Activated CD4-positive, alpha-beta T cell treated with anti-CD3 and anti-CD28 coated beads, Interleukin-2, amount 50 U/mL, for 48 hours (primary cell): ENCODE data around the gene NALCN.

Experiments used
- DNase-seq, 2 experiments: peaks; one replicate each; pipeline ENCODE4 v3.0.0-alpha.2; 2020

NALCN gene

DNA sequence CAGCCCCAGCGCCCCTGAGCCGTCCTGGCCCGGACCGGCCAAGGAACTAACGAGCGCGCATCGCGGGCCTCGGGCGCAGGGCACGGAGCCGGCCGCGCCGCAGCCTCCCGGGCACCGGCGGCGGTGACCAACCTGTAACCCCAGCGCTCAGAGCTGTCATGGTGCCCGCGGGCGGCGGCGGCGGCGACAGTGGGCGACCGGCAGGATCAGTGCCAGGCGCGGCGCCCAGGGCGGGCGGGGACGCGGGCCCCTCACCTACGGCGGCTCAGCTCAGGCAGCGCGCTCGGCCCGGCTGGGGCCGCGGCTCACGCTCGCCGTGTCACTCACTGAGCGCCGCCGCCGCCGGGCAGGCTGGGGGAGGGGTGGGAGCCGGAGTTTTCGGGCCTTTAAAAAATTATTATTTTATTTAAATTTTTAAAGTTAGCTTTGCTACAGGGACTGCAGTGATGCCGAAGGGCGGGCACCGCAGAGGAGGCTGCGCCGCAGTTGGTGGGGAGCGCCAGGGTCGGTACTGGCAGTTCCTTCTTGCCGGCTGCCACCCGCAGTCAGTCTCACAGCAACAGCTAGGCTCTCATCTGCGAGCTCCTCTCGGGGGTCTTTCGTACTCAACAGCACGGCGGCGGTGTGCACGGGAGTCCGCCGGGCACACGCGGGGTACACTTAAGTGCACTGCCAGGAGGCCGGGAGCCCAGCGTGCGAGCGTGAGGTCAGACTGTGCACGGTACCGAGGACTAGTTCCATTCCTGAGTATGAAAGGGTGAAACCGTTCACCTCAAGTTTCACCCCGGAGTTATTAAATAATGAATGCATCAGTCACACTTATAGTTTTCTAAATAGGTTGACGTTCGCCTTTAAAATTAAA, at the start of gene NALCN:
Gene NALCN, minus strand, starts transcription at position 328 of the 862 bp plus-strand sequence. CDS start 17,382 bp downstream, outside the sequence.
- DNase-seq, result no peak

DNA sequence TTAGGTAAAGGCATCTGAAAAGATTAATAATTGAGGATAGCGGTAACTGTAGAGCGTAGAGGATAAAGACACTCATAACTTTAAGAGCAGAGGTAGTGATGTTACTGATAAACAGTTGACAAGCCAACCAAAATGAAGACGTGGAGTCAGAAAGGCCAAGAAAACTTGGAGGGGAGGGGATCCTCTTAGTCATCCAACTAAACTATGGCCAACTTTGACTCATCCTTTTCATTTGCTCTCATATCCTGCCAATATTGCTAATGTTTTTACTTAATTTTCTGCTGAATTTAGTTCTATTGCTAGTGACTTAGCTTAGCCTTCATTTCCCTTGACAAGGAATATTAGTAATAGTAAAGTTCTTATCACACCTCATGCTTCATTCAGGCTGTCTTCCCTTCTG, 49.6 kb upstream of the NALCN start:
- no peak for DNase-seq

DNA sequence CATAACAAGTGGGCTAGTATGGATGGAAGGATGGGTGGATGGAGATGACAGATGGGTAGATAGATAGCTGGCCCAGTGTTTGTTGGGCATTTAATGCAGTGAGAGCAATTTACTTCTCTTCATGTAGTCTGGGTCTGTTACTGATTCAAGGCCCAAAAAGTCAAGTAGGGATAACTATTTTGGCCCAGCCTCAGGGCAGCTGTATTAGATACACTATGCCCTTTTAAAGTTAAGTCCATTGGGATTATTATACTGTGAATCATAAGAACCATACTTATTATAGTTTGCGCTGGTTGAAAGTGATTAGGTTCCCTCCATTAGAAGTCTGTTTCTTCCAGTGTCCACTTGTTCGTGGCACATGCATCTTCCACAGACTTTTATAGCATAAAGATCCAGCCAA, 40.9 kb upstream of the NALCN start:
- DNase-seq, result no peak

DNA sequence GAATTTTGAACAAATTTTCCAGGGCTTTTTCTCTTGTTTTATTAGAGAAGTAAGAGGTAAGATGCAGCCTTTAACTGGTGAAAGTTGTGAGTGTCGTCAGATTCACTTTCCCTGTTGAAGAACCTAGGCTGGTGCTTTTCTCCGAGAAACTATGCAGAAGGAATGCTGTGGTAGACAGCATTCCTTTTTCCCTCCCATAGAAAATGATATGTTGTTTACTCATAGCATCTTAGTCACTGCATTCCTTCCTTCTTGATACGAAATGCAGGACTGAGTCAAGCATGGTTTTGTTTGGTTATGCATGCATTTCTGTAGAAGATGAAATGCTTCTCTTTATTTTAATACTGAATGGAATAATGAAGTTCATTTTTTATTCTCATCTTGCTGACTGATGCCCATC, 39.6 kb upstream of the NALCN start:
- DNase-seq, result no peak

DNA sequence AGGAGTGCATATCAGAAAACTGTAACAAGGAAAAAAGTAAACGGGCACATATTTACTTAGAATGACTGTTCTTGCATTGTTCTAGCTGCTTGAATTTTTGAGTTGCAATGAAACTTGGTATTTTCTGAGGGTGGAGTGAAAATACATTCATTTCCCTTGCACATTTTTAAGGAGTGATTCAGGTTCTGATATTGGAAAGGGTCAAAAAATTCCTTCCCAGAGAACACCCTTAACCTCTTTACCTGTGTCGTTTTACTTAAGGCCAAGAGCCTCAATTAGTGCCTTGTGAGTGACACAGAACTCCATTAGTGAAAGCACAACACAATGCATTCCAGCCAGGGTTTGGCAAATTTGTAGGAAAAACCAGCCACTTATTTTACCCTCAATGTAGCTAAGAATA, 38.5 kb upstream of the NALCN start:
- no peak for DNase-seq

DNA sequence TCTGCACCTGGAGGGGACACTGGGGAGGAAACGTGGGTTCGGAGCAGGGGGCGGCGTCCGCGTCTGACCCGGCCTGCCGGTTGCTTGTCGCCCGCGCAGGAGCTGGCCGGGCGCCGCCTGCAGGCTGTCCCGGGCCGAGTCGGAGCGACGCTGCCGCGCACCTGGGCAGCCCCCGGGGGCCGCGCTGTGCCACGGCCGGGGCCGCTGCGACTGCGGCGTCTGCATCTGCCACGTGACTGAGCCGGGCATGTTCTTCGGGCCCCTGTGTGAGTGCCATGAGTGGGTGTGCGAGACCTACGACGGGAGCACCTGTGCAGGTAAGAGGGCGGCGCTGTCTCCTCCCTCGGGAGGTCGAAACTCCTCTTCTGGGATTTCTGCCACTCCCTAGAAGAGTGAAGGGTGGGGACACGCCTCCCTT, 37.5 kb upstream of the NALCN start:
- DNase-seq, result no peak

DNA sequence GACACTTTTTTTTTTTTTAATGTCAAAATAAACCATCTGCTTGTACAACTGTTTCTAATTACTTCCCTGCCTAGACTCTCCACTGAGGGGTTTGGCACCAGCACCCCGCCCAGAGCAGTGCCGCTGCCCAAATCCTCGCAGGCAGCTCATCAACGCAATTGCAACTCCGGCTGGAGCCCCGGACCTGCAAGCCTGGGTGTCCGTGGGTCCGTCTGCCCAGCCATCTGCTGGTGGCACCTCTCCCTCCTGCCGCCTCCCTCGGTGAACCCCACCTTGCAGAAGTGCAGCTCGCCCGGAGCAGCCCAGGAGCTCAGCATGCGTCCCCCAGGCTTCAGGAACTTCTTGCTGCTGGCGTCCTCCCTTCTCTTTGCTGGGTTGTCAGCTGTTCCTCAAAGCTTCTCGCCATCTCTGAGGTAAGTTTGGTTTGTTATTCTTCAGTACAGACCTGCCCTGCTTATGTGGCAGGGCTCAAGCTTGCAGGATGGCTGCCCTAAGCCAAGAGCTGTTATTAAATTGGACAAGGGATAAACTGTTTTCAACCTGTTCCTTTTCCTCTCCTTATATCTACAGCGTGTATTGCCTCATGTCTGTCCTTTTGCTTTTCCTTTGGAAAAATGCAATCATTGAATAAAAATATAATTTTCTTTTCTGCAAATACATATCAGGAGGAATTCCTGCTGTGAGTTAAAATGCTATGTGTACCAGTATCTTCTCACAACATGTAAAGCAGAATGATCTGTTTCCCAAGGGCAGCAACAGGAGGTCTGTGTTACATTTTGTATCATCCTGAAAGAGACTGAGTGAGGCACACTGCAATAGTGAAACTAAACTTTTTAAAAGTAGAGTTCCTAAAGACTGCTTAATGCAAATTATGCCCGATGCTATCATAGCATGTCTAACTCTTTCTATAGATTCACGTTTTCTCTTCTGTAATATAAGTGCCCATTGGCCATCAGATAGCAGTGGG, 36.5 kb upstream of the NALCN start, which contains the start of gene ITGBL1:
Gene ITGBL1, plus strand, starts transcription at position 157 of the 967 bp plus-strand sequence. Its CDS starts 159 bp downstream, at position 316.
- no peak for DNase-seq

DNA sequence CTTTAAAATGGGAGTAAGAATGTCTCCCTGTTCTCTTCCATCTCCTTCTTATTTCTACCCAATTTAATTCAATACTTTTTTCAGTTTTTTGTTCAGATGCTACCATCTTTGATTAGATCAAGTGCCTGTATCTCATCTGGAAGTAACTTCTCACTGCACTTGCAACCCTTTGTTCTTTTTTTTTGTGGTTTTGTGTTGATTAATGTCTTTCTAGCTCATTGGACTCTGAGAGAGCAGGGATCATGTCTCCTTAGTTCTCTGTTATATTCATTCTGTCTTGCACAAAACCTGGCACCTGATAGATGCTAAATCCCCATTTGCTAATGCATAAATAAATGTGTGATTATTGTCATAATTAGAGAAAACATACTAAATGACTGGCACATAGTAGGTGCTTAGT, 35.3 kb upstream of the NALCN start:
- DNase-seq, result no peak

DNA sequence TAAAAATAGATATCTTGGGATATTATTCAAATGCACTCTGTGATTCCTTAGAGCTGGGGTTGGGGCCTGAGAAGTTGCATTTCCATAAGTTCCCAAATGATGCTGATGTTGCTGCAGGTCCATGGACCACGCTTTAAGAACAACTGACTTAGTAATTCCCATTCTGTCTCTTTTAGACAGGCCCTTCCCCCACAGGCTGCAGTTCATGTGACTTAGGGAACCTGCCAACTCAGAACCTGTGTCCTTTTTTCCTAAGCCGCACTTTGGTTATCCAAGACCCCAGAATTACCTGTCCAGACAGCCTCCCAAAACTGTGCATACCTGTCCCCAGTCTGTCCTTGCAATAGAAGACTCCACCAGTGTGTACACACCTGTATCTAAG, 34.4 kb upstream of the NALCN start:
- DNase-seq, result no peak

DNA sequence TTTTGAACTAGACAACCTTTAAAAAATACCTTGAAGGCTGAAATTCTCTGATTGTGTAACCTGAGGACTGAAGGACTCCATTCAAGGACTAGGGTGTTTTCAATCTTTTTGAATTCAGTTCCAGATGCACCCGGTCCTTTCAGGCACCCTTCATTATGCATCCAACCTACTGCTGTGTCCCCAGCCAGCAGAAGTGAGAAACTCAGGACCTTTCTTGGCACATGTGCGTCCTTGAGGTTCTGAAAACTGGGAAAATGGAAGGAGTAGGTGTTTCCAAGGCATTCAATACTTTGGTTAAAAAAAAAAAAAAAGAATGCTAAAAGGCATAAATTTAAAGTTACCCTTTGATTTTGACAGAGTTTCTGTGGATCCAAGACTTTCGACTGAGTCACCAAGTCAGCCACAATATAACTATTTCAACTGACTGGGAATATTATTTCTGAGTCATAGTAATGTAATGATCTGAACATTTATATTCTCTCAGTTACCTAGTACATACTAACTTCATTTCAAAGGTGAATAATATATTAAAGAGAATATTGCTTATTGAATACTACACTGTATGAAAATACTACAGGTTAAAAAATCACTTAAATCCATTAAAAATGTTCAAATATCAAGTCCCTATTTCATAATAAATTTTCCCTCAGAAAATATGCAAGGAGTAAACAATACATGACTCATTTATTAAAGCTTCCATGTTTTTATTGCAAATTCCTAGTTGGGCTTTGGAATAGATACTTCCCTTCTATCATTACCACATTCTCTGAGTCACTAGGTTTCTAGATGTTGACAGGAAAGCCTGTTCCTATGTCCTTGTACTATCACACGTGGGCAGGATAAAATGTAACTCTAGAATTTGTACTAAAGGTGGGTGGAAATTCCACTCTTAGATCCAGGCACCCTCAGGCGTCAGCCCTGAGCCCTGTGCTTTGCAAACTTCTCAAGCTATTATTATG, 33.8 kb upstream of the NALCN start:
- DNase-seq, result no peak

DNA sequence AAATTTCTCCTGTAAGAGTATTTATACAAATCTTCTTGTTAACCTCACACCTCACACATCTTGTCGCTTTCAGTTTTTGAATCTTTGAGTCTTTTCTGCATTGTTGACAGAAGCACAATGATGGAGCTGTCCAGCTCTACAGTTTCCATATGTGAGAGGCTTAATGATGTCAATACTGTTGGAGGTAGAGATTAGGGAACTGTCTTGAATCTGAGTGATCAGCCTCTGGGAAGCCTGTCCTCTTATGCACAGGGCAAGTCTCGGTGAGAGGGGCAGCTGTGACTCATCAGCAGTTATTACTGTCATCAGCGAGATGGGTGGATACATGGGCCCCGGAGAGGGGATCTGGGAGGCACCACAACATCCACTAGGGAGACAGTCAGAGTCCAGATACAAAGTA, 31.5 kb upstream of the NALCN start:
- no peak for DNase-seq

DNA sequence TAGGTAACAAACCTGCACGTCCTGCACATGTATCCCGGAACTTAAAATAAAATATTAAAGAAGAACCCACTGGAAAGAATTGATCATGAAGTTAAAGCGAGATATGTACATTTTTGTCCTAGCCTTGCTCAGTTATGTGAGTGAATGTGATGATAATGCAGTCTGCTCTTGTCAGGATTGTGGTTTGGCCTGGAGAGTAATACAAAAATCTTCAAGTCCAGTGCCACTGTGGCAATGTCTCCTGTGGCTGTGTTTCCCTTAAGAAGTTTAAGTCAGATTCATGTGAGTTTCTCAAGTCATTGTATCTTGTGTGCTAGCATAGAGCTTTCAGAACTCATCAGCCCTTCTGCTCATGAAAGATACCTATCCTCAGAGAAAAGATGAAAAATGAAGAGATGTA, 18.2 kb upstream of the NALCN start:
- DNase-seq, result no peak

DNA sequence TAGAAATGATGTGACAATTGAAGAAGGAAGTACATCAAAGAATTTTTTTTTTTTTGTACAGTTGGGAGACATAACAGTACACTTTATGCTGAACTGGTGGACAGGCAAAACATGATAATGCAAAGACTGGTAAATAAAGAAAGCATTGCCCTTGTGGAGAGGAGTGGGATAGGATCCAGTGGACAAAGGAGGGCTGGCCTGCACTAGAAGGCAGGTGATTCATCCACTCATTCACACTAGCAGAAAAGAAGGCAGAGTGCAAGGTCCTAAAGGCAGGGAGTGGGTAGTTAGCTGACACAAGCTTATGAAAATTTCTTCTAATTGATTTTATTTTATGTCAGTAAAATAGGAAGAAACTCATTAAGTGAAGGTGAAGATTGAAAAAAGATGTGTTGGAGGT, 17.6 kb upstream of the NALCN start:
- DNase-seq, result no peak

DNA sequence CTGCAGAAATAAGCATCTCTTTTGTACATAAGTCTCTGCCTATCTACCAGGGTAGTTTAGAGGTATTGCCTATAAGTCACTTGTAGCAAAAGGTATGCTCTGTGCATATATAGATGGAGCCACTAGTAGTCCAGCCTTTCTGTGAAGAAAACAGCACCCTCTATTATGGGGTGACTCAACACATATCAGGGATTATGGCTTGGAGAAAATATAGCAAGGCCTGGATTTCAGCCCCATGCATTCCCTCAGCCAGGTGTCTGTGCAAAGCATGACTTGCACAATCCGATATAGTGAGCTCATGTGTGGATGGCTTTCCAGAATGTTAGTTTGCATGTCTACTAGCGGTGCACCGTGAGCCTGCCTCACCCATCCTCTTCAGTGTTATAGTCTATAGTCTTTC, 13.4 kb upstream of the NALCN start:
- DNase-seq, result no peak

DNA sequence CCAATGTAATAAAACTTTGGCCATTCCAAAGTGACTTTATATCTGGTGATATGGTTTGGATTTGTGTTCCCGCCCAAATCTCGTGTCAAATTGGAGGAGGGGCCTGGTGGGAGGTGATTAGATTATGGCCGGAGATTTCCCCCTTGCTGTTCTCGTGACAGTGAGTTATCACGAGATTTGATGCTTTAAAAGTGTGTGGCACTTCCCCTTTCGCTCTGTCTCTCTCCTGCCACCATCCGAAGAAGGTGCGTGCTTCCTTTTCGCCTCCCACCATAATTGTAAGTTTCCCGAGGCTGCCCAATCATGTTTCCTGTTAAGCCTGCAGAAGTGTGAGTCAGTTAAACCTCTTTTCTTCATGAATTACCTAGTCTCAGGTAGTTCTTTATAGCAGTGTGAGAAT, 9.3 kb upstream of the NALCN start:
- no peak for DNase-seq

DNA sequence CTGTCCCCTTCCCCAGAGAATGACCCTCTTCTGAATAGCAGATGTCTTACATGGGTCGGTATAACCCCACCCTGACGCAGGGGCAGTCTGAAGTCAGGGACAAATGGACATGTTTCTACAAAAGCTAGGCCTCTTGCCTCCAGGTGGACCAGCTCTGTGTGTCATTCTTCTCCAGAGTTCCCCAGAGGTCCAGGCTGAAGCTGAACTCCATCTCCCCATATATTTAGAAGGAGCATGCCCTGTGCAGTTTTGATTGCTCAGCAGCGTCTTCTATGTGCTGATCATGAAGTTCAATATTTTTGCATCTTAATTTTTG, 8.8 kb upstream of the NALCN start:
- DNase-seq, result no peak

DNA sequence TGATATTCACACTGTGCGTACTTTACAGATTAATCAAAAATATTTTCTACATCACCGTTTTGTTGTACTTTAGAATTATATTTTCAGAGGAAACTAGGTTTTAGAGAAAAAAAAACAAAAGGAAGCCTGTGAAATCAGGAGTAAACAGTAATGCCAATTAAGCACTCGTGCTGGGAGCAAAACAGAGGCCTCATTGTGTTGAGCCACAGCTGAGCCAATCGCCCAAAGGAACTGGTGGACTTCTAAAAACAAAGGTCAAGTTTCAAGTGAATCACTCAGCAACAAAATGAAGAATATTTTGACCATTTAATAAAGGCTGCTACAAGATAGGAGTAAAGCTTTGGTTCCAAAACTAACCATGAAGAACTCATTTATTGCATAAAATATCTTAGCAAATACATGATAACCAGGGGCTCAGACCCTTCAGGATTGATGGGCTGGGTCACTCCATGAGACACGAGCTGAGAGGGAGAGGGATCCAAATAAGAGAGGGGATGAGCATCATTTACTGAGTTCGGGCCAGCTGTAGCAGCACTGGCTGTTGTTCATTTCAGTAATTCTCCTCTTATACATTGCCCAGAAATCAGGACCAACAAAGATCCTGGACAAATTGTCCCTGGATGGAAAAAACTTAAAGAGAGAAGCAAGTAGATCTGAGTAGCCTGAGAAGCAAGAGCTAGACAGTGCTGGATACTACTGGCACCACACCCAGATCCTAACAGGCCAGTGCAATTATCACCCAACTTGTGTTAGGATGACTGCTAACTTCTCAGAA, 8.3 kb upstream of the NALCN start:
- DNase-seq, result no peak

DNA sequence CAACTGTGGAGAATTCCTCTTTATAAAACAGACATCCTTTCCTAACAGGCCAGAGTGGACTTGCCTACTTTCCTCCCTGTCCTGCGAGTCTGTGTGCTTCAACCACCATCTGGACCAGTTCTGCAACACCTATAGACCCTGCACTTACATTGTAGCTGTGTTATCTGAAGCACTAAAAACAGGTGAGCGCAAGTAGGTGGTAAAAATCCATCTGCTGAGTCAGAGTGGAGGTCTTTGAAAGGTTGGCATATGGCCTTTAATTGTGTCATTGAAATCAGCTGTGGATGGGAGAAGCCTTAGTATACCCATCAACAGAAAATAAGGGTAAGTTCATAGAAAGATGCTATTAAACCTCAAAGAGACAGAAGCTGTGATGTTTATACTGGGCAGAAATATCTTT, 7.6 kb upstream of the NALCN start:
- no peak for DNase-seq

DNA sequence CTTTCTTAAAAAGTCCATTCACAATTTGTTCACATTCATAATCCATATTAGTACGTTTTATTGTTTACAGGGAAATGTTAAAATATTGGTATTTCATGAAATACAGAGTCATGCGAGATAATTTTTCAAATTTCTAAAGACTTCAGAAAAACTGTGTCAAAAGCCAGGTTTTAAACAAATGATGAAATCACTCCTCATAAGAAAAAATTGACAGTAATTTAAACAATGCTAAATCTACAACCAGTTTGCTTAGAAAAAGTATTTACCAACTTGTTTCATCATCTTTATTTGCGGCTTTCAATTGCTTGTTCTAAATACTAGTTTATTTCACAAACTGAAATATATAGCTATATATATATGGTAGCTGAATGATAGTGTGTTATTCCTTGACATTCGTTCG, 1.2 kb upstream of the NALCN start:
- no peak for DNase-seq

DNA sequence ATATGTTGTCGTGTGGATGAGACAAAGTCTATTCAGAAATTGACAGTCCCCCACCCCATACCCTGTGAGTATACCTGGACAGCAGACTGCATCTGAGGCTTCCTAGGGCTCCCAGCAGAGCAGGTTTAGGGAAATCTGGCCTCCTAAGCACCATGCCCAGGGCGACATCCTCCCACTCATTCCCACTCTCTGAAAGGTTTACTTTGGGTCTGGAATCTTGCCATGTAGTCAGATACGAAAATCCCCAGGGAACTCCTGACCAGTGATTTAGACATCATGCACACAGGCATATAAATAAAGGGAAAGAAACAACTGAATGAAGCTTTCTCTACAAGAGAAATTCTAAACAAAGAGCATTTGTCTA, 717 bp upstream of the NALCN start:
- no peak for DNase-seq

DNA sequence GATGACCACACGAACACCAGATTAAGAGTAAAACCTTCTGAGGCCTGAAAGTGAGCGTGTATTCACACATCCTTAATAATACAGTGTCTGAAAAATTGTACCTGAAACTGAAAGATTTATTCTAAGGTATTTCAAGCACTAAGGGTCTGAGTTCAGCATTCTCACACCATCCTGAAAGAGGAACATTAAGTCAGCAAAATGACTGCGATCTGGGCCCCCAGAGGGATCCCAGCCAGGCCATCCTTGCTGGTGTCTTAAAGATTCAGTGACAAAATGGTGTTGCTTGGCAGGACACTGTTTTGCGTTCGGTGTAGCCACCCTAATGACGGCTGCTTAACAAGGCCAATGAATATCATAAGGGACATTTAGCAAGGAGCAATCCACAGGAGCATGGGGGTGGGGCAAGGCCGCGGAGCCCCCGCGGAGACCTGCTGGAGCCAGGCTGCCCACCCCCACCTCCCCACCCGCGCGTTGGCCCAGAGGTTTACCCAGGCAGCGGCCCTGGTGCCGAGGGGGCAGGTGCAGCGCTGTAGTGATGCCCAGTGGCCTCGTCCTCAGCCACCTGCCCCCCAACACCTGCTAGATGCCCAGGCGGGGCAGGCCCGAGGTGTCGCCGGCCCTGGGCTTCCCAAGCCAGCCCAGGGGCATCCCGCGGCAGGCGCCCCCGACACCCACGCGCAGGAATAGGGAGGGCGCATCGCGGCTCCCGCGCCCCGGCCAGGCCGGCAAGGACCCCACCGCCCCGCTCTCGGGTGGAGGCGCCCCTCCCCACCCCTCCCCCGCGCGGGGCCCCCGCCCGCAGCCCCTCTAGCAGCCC, 742 bp downstream of the NALCN start:
- no peak for DNase-seq
